ENCODE data around the gene NHEJ1. TPM values are rescaled to one million over a fixed set of nuclear protein-coding genes. Genes with fewer than 3 reads are reported as not detected.

NHEJ1 gene
- total RNA-seq, 1 experiment from 2014 or later = 21.7 TPM

DNA sequence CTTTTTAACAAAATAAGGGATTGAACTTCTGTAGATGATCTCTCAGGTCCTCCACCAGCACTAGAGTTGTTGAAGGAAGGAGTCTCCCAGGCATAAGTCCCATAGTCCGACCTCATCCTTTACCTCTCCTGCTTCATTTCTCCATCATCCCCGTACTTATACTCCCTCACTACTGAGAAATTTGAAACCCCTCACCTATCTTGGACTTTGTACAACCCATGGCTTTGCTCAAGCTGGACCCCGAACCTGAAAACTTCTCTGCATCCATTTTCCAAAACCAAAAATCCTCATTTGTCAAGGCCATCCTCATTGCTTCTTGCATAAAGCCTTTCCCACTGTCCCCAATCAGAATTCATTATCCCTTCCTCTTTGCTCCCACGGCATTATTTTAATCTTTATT, 482 bp upstream of the NHEJ1 start:
- H3K4me1 ChIP-seq = 0 out of 2 replicates have a peak, but pooled peaks cover 8% of the 10 kb centered on the region
- H3K4me3 ChIP-seq = peak overlapping the region; percentile 72
- DNase-seq = no peak
- no peaks in the 10 kb centered on the region for H3K36me3 ChIP-seq
- no peaks in the 10 kb centered on the region for H3K9me3 ChIP-seq (replicated peaks)
- H3K27ac ChIP-seq = no peak overlapping the region
- H3K27me3 ChIP-seq = no peaks in the 10 kb centered on the region

DNA sequence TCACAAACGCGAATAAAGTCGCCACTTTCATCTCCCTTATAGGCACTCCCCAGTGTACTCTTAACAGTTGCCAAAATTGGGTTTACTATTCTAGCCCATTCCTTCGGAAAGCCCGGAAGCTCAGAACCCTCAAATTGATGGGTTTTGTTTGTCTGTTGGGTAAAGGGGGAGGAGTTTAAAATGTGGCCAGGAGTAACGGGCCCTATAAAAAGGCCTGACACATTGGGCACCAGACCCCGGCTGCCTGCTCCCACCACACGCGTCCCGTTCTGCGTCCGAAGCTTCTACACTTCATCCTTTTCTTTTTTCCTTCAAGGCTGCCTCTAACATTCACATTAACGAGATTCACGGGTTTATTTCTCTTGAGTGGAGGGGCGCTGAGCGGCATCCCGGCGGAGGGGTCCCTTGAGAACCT, 837 bp downstream of the NHEJ1 start:
- no peaks in the 10 kb centered on the region for H3K27me3 ChIP-seq
- DNase-seq = no peak
- H3K9me3 ChIP-seq (replicated peaks) = no peaks in the 10 kb centered on the region
- H3K4me1 ChIP-seq = 0 out of 2 replicates have a peak, but pooled peaks cover 8% of the 10 kb centered on the region
- no peaks in the 10 kb centered on the region for H3K36me3 ChIP-seq
- H3K4me3 ChIP-seq = peak overlapping the region; percentile 72
- H3K27ac ChIP-seq = no peak overlapping the region

DNA sequence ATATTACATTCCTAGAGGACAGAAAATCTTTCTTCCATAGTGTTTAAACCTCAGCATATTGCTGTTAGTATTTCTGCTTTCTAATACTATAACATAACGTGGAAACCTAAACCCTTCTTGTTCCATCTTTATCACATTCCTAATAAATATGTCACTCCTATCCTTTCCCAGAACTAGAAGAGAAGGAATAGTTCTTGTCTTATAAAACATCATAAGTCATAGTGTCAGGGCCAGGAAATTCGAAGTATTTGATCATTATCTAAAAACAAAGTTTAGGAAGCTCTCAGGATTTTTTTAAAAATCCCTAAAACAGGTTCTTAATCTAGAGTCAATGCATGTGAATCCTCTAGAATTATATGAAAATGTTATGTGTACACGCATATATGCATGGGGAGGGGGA, 2.0 kb downstream of the NHEJ1 start:
- H3K27ac ChIP-seq = no peak overlapping the region
- DNase-seq = no peak

DNA sequence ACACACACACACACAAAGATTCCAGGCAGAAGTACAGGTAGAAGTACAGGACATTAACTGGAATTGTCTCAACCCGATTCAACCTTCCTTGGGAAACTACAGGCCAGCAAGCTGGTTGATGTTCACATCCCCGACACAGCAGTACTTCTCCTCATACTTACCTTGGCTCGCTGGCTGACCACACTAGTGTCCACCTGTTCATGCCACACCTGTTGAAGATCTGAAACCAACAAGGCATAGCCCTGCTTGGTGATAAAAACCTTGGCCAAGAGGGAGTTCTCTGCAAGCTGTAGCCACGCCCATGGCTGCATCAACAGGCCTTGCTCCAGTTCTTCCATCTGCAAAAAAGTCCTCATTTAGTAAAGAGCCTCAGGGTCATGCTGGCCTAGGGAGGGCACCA, 2.6 kb downstream of the NHEJ1 start:
- Histone ChIP-seq H3K4me3 (no peak overlapping the region), H3K4me1 (0 out of 2 replicates have a peak, but pooled peaks cover 8% of the 10 kb centered on the region), H3K27ac (no peak overlapping the region), H3K27me3 (no peaks in the 10 kb centered on the region), H3K9me3 (replicated peaks) (no peaks in the 10 kb centered on the region), H3K36me3 (no peaks in the 10 kb centered on the region)
- no peak for DNase-seq

More for the DNA sequence above, 2.0 kb downstream of the NHEJ1 start:
- Histone ChIP-seq H3K4me1 (0 out of 2 replicates have a peak, but pooled peaks cover 8% of the 10 kb centered on the region), H3K9me3 (replicated peaks) (no peaks in the 10 kb centered on the region), H3K4me3 (no peak overlapping the region), H3K27me3 (no peaks in the 10 kb centered on the region), H3K36me3 (no peaks in the 10 kb centered on the region)

DNA sequence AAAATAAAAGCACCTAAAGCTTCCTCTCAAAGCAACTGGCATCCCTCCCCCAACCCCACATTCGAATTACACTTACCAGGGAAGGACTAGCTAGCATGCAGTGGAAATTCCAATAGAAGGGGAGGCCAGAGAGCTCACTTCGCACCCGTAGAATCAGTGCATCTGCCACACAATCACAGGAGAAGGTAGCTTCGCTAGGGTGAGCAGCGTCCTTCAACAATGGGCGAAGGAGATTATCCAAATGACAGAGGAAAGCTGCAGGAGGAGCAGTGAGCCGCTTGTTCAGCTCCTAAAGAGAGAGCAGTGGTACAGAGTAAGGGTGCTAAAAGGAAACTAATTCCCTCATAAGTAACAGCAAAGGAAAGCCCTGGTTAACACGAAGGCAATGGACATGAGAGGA, 3.2 kb downstream of the NHEJ1 start:
- Histone ChIP-seq H3K9me3 (replicated peaks) (no peaks in the 10 kb centered on the region), H3K27me3 (no peaks in the 10 kb centered on the region), H3K4me1 (0 out of 2 replicates have a peak, but pooled peaks cover 8% of the 10 kb centered on the region), H3K4me3 (no peak overlapping the region), H3K36me3 (no peaks in the 10 kb centered on the region), H3K27ac (no peak overlapping the region)
- DNase-seq = no peak

DNA sequence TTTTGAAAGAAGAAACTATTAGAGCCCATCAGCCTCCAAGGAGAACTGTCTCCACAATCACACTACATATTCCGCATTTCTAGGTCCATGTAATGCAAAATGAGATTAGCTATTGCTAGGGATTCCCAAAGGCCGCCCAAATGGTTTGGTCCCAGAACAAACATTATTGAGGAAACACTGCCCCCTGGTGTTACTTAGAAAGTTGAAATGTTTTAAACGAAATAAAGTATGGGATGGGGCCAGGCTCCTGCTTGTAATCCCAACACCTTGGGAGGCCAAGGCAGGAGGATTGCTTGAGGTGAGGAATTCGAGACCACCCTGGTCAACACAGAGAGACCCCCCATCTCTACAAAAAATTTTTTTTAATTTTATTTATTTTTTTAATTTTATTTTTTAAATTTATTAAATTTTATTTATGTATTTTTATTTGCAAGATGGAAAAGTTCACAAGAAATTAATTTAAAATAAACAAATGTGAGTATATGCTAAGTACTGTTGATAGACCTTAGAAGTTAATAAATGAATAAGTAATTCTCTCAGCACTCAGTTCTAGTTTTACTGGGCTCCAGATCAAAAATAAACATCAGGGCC, 5.5 kb downstream of the NHEJ1 start:
- Histone ChIP-seq H3K4me1 (0 out of 2 replicates have a peak, but pooled peaks cover 4% of the 10 kb centered on the region), H3K27me3 (no peaks in the 10 kb centered on the region), H3K27ac (no peak overlapping the region), H3K4me3 (no peak overlapping the region), H3K36me3 (0 out of 2 replicates have a peak, but pooled peaks cover 2% of the 10 kb centered on the region), H3K9me3 (replicated peaks) (no peaks in the 10 kb centered on the region)
- peak; percentile 59 to 92 for DNase-seq

DNA sequence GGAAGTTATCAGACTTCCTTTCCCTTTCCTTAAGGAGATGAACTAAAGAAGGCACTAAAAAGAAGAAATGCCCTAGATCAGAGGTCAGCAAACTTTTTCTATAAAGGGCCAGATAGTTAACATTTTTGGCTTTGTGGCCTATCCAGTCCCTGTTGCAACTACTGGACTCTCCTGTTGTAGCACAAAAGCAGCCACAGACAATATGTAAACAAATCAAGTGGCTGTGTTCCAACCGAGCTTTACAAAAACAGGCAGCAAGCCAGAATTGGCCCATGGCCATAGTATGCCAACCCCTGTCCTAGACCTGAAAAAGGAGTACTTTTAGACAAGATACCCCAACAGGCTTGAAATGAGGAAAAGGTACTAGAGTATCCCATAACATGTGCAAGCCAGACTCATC, 10.9 kb downstream of the NHEJ1 start:
- no peak overlapping the region for H3K27ac ChIP-seq
- no peak overlapping the region for H3K4me3 ChIP-seq
- DNase-seq = peak in 1 of 2 experiments; percentile 23
- no peaks in the 10 kb centered on the region for H3K27me3 ChIP-seq
- H3K36me3 ChIP-seq = peaks cover 4% of the 10 kb centered on the region; the same call in 1 of the 2 replicates
- no peaks in the 10 kb centered on the region for H3K9me3 ChIP-seq (replicated peaks)
- H3K4me1 ChIP-seq = no peaks in the 10 kb centered on the region

DNA sequence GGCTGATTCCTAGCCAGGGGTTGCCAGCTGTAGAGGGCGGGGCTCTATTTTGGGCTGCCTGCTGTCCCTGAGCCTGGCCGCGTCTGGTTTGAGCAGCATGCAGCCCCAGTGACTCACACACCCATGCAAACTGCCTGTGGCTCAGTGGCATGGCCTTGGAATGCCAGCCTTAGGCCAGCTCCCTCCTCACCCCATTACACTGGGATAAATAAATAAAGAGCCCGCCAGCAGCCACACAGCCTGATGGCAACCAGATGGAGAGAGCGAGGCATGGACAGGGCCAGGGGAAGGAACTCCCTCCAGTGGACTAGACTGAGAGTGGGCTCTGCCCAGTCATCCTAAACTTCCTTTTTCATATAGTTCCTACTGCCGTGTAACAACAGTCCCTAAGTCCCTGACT, 18.3 kb downstream of the NHEJ1 start:
- H3K36me3 ChIP-seq = peaks cover 6% of the 10 kb centered on the region; the same call in 1 of the 2 replicates
- H3K4me1 ChIP-seq = no peaks in the 10 kb centered on the region
- no peaks in the 10 kb centered on the region for H3K9me3 ChIP-seq (replicated peaks)
- no peak overlapping the region for H3K27ac ChIP-seq
- peak; percentile 27 to 32 for DNase-seq
- H3K27me3 ChIP-seq = no peaks in the 10 kb centered on the region
- no peak overlapping the region for H3K4me3 ChIP-seq

DNA sequence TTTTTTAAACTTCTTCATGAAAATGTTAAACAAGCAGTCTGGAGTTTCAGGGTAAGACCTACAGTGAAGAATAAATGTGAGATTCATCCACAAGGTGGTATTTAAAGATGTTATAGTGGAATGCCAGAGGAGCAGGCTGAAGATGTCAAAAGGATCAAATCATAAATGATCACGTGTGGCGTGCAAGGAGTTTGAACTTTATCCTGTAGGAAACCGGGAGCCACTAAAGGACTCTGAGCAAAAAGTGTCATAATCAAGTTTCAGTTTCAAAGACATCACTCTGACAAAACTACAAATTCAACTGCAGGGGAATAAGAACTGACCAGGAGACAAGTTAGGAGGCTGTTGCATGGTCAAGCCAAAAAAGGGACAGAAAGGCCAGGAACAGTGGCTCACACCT, 19.9 kb downstream of the NHEJ1 start:
- no peak for DNase-seq
- Histone ChIP-seq H3K9me3 (replicated peaks) (no peaks in the 10 kb centered on the region), H3K27ac (no peak overlapping the region), H3K4me1 (no peaks in the 10 kb centered on the region), H3K27me3 (no peaks in the 10 kb centered on the region), H3K36me3 (0 out of 2 replicates have a peak, but pooled peaks cover 6% of the 10 kb centered on the region), H3K4me3 (no peak overlapping the region)

DNA sequence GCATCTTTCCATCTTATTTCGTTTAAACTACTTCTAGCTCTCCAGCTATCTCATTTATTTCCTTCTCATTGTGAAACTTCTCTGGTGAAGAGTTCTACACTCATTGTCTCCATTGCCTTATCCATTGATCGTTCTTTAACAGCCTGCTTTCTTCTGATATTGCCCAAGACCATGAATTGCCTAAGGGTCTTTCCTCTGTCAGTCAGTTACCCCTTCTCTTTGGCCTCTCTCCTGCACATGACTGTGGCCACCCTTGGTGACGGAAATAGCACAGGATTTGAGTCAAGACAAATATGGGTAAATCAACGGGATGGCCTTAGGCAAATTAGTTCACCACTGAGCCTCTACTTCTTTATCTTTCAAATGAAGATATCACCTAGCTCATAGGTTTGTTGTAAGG, 26.6 kb downstream of the NHEJ1 start:
- Histone ChIP-seq H3K9me3 (replicated peaks) (no peaks in the 10 kb centered on the region), H3K27me3 (no peaks in the 10 kb centered on the region), H3K36me3 (no peaks in the 10 kb centered on the region), H3K4me3 (no peak overlapping the region), H3K4me1 (no peaks in the 10 kb centered on the region), H3K27ac (no peak overlapping the region)
- DNase-seq = no peak

DNA sequence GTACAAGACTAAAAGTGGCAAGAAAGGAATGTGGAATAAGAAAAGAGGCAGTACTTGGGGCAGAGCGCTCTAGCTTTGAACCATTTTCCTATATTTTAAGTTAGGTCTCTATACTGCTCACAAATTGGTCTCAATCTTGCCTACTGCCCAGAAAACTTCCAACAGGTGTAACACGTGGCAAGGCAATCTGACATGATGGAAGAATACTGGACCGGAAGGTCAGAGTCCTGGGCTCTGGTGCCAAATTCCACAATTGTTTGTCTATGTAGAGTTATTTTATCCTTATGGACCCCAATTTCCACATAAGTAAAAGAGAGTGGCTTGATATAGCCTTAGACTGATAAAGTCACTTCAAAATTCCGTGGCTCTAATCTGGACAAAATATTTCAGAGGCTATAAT, 28.9 kb downstream of the NHEJ1 start:
- Histone ChIP-seq H3K9me3 (replicated peaks) (no peaks in the 10 kb centered on the region), H3K4me3 (no peak overlapping the region), H3K4me1 (no peaks in the 10 kb centered on the region), H3K36me3 (no peaks in the 10 kb centered on the region), H3K27ac (no peak overlapping the region), H3K27me3 (no peaks in the 10 kb centered on the region)
- DNase-seq = no peak

DNA sequence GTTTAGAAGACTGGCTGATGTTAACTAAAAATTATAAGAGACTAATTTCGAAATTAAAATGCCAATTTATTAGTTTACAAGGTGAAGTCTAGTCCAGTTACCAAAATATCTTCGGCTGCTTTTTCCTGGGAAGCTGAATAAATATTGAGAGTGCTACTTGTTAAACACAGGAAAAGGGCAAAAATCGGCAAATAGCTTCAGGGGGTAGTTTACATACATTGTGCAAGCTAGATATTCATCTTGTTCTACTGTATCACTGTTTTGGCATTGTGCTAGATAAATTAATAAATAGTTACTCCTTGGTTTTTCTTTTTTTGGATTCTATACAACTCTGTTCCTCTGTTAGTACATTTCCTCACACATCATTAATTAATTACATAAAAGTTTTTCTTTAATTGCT, 29.3 kb downstream of the NHEJ1 start:
- H3K27me3 ChIP-seq = no peaks in the 10 kb centered on the region
- no peaks in the 10 kb centered on the region for H3K36me3 ChIP-seq
- no peak overlapping the region for H3K4me3 ChIP-seq
- no peak for DNase-seq
- no peaks in the 10 kb centered on the region for H3K9me3 ChIP-seq (replicated peaks)
- no peak overlapping the region for H3K27ac ChIP-seq
- no peaks in the 10 kb centered on the region for H3K4me1 ChIP-seq

DNA sequence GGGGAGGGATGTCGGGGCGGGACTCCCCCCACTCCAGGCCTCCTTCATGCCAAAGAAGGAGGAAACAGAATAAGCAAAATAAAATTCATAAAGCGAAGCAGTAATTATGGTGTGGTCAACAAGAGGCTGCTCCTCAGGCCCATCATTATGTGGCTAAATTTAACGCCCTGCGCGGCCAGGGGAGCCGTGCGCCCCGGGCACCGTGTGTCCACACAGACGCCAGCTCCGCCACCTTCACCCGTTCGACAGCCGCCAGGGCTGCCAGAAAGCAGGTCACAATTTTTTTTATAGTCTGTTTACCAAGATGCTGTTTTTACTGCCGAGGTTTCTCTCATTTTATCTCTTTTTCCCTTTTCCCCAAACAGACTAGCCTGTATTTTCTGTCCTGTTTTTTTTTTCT, 31.0 kb downstream of the NHEJ1 start:
- no peak for DNase-seq
- no peaks in the 10 kb centered on the region for H3K36me3 ChIP-seq
- H3K27ac ChIP-seq = no peak overlapping the region
- H3K9me3 ChIP-seq (replicated peaks) = no peaks in the 10 kb centered on the region
- H3K4me3 ChIP-seq = no peak overlapping the region
- no peaks in the 10 kb centered on the region for H3K4me1 ChIP-seq
- no peaks in the 10 kb centered on the region for H3K27me3 ChIP-seq

DNA sequence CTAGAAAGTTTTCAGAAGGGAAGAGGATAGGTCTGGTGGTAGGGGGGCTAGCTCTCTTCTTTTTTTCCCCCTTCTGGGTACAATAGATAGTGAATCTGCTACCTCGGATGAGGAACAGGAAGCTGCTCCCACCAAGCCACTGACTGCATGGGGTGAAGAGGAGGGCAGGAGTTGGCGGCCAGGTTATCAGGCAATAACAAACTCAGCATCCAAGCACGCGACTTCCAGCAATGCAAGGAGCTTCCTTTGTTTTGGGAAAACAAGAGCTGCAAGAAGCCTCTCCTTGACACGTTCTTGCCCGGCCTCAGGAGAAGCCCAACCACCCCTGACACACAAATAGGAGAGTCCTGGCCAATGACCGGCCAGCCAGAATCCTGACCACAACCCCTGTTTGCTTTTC, 32.2 kb downstream of the NHEJ1 start:
- Histone ChIP-seq H3K4me3 (no peak overlapping the region), H3K4me1 (no peaks in the 10 kb centered on the region), H3K36me3 (no peaks in the 10 kb centered on the region), H3K27ac (no peak overlapping the region), H3K9me3 (replicated peaks) (no peaks in the 10 kb centered on the region), H3K27me3 (no peaks in the 10 kb centered on the region)
- no peak for DNase-seq

DNA sequence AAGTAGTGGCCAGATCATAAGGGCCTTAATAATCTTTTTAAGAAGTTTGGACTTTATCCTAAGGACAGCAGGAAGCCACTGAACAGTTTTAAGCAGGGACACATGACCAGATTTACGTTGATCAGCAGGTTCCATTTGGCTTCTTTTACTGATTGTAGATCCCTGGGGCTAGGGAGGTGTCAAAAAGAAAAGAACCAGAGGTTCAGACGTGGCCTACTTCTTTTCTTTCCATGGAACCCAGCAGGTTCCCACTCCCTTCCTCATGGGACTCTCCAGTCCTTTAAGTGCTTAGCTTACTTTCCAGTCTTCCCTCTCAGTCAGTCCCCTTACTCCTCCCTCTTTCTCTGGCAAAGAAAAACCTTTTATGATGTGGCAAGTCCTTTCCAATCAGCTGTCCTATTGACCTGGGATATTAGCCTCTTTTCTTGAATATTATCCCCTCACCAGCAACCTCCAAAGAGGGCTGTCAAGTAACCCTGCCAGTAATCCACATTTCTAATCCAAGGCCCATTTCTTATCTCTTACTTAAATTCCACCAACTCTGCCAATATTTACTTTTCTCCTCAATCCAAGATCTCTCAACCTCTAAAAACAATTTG, 33.5 kb downstream of the NHEJ1 start:
- Histone ChIP-seq H3K36me3 (no peaks in the 10 kb centered on the region), H3K27me3 (no peaks in the 10 kb centered on the region), H3K27ac (no peak overlapping the region), H3K9me3 (replicated peaks) (no peaks in the 10 kb centered on the region), H3K4me1 (no peaks in the 10 kb centered on the region), H3K4me3 (no peak overlapping the region)
- no peak for DNase-seq

DNA sequence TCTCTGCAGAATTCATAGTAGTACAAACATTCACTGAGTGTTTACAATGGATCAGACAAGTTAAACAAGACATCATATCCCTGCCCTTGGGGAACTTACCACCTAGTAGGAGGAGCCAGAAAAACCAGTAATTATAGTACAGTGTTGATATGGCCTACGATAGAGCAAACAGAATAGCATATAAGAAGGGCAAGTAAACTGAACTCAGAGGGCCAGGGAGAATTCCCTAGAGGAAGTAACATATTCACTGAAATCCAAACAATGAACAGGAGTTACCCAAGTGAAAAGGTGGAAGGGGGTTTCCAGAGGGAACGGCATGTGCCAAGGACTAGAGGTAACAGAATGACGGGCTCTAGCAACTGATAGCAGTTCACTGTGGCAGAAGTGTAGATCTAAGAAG, 34.1 kb downstream of the NHEJ1 start:
- Histone ChIP-seq H3K9me3 (replicated peaks) (no peaks in the 10 kb centered on the region), H3K27ac (no peak overlapping the region), H3K4me1 (no peaks in the 10 kb centered on the region), H3K27me3 (no peaks in the 10 kb centered on the region), H3K4me3 (no peak overlapping the region), H3K36me3 (no peaks in the 10 kb centered on the region)
- no peak for DNase-seq
